ENCODE results near the gene FBXO34. TPM values are rescaled to one million over a fixed set of nuclear protein-coding genes. Genes with fewer than 3 reads are reported as not detected.
A peak's percentile ranks its signal among the peaks of the same experiment; 100 is the strongest.
"Not testable (repeated sequence)": the region's sequence is repeated elsewhere in the genome, so short reads cannot be mapped to it uniquely, and the experiment has no call there.

FBXO34 gene
- total RNA-seq, 4 donors from 2014 or later, result 60.0 to 88.5 (median 81.9) TPM

GRCh38 chr14:55339770-55340169 is 68.5 kb downstream of the FBXO34 start:
- H3K36me3 ChIP-seq, result no peaks in the 10 kb centered on the region
- H3K27me3 ChIP-seq, result no peaks in the 10 kb centered on the region
- intact Hi-C loops (cut with DNase I), result no loop called here
- no peak overlapping the region for H3K4me3 ChIP-seq (replicated peaks in 1 of 3)
- peaks cover 29 to 65% of the 10 kb centered on the region in 2 donors for H3K4me1 ChIP-seq
- H3K27ac ChIP-seq, result peak overlapping the region in 1 of 3 donors; percentile 41
- DNase-seq, result no peak
- WGBS, 2 donors, result 47 to 53% methylated on average over 2 of the region's 2 CpGs
- H3K9me3 ChIP-seq, result no peaks in the 10 kb centered on the region
- TF ChIP-seq POLR2A (IDR thresholded peaks at IDR 0.05) (no peak), CTCF (IDR thresholded peaks at IDR 0.05) (no peak)

GRCh38 chr14:55340482-55340881 is 69.3 kb downstream of the FBXO34 start:
- Histone ChIP-seq H3K27ac (no peak overlapping the region), H3K4me3 (replicated peaks in 1 of 3) (no peak overlapping the region), H3K27me3 (no peaks in the 10 kb centered on the region), H3K4me1 (peaks cover 31 to 59% of the 10 kb centered on the region in 2 donors), H3K9me3 (no peaks in the 10 kb centered on the region), H3K36me3 (no peaks in the 10 kb centered on the region)
- no peak for DNase-seq
- 95 to 100% methylated on average over 3 of the region's 3 CpGs for WGBS, 2 donors
- TF ChIP-seq POLR2A (IDR thresholded peaks at IDR 0.05) (no peak), CTCF (IDR thresholded peaks at IDR 0.05) (no peak)
- intact Hi-C loops (cut with DNase I), result no loop called here

- Histone ChIP-seq H3K27me3 (no peaks in the 10 kb centered on the region), H3K4me1 (peaks cover 43 to 63% of the 10 kb centered on the region in 2 donors), H3K9me3 (no peaks in the 10 kb centered on the region), H3K36me3 (no peaks in the 10 kb centered on the region), H3K4me3 (replicated peaks in 1 of 3) (no peak overlapping the region), H3K27ac (no peak overlapping the region)
- 91 to 94% methylated on average over 2 of the region's 2 CpGs for WGBS, 2 donors
- intact Hi-C loops (cut with DNase I), result no loop called here
- TF ChIP-seq CTCF (IDR thresholded peaks at IDR 0.05) (no peak), POLR2A (IDR thresholded peaks at IDR 0.05) (no peak)
- no peak for DNase-seq
Measured at GRCh38 chr14:55341781-55342180, 70.6 kb downstream of the FBXO34 start.

- H3K4me1 ChIP-seq, result peaks cover 63 to 72% of the 10 kb centered on the region in 2 donors
- H3K27ac ChIP-seq; H3K9me3 ChIP-seq; H3K4me3 ChIP-seq (replicated peaks in 1 of 3); H3K36me3 ChIP-seq; DNase-seq; intact Hi-C loops (cut with DNase I); H3K27me3 ChIP-seq: not testable (repeated sequence)
- WGBS, 2 donors, result 77 to 83% methylated on average over 6 of the region's 6 CpGs
Measured at GRCh38 chr14:55344582-55345163, 73.5 kb downstream of the FBXO34 start.

GRCh38 chr14:55347040-55347439 is 75.8 kb downstream of the FBXO34 start:
- Histone ChIP-seq H3K27ac (peak overlapping the region in 2 of 3 donors; percentile 24), H3K4me1 (peaks cover 76 to 83% of the 10 kb centered on the region in 2 donors), H3K4me3 (replicated peaks in 1 of 3) (no peak overlapping the region), H3K9me3 (no peaks in the 10 kb centered on the region), H3K36me3 (peaks cover 0 to 4% of the 10 kb centered on the region in 2 donors), H3K27me3 (no peaks in the 10 kb centered on the region)
- TF ChIP-seq POLR2A (IDR thresholded peaks at IDR 0.05) (no peak), CTCF (IDR thresholded peaks at IDR 0.05) (no peak)
- intact Hi-C loops (cut with DNase I), result no loop called here
- no peak for DNase-seq
- 100% methylated on average over 1 of the region's 1 CpG for WGBS, 2 donors

All from thyroid gland (tissue), 4 donors.